ENCODE data around the gene NDUFS5. TPM values are rescaled to one million over a fixed set of nuclear protein-coding genes. Genes with fewer than 3 reads are reported as not detected.
"Not testable (repeated sequence)": the region's sequence is repeated elsewhere in the genome, so short reads cannot be mapped to it uniquely, and the experiment has no call there.

Gene NDUFS5
- polyA plus RNA-seq (ENCODE audit: insufficient read length), result 253 TPM

DNA sequence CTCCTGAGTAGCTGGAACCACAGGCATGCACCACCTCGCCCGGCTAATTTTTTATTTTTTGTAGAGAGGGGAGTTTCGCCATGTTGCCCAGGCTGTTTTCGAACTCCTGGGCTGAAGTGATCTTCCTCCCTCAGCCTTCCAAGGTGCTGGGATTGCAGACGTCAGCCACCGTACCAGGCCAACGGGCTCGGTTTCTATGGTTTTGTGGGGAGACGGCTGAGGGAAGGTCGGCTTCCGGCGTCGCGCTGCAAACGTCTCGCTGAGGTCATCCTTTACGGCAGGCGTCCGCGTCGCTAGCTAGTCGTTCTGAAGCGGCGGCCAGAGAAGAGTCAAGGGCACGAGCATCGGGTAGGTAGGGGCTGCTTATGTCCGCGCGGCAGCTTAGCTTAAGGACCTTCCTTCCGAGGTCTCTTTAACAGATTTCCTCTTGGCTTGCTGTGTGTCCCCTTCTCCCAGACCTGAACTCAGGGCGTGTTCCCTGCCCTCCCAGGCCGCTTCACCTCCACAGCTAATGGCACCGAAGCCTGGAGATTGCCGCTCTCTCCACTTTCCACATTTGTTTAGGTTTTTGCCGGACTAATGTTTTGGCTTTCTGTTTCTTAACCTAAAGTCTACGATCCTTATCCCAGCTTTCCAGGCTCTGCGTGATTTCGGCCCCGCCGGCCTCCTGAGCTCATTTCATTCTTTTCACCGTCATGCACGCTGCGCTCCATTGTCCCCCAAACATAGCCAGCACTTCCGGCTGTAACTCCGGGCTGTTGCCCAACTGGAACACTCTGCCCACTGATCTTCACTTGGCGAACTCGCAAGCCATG is at the start of gene NDUFS5:
TSS of gene NDUFS5 (plus strand) at position 300 of the 815 bp plus-strand sequence. CDS start 2,375 bp downstream, outside the sequence.
- DNase-seq (ENCODE audit: low read depth), result peak; percentile 80

- not testable (repeated sequence) for DNase-seq (ENCODE audit: low read depth)
These were observed 48.5 kb upstream of the NDUFS5 start for GRCh38 chr1:38977399-38978244.

DNA sequence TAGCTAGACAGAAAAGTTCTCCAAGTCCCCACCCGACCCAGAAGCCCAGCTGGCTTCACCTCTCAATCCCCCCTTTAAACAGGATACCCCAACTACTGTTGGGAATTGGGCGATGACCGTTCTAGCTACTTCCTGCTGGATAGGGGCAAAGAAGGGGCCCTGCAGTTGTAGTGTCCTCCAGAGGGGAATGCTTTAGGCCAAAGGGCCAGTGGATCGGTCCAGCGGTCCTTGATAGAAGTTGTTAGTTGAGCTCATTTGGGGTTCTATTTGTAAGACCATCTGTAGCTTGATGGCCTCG is 48.0 kb upstream of the NDUFS5 start:
- DNase-seq (ENCODE audit: low read depth), result not testable (repeated sequence)

- not testable (repeated sequence) for DNase-seq (ENCODE audit: low read depth)
These were observed 46.8 kb upstream of the NDUFS5 start for GRCh38 chr1:38979380-38979779.

- no peak for DNase-seq (ENCODE audit: low read depth)
These were observed 36.2 kb upstream of the NDUFS5 start for GRCh38 chr1:38989979-38990378.

DNA sequence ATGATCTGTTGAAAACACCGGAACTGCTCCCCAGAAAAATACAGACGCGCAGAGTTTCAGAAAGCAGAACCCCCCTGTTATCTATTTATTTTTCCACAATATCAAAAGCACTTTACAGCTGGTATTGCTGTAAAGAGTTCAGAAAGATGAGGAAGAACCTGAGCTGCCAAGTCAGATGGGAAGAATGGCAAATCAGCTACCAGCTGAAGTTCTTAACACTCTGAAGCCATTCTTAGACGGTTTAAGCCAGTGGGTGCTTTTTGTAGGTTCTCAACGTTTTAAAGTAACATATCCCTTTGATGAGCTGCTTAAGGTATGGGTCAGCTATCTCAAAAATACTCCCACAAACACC is 35.8 kb upstream of the NDUFS5 start:
- DNase-seq (ENCODE audit: low read depth), result no peak

GRCh38 chr1:38990738-38991637 is 35.2 kb upstream of the NDUFS5 start, which contains the start of gene AKIRIN1:
Gene AKIRIN1, plus strand, starts transcription at chr1:38991276. Its CDS starts 105 bp downstream, at chr1:38991381.
- DNase-seq (ENCODE audit: low read depth), result peak; percentile 76

GRCh38 chr1:38991638-38992411 is 34.3 kb upstream of the NDUFS5 start:
- DNase-seq (ENCODE audit: low read depth), result no peak

DNA sequence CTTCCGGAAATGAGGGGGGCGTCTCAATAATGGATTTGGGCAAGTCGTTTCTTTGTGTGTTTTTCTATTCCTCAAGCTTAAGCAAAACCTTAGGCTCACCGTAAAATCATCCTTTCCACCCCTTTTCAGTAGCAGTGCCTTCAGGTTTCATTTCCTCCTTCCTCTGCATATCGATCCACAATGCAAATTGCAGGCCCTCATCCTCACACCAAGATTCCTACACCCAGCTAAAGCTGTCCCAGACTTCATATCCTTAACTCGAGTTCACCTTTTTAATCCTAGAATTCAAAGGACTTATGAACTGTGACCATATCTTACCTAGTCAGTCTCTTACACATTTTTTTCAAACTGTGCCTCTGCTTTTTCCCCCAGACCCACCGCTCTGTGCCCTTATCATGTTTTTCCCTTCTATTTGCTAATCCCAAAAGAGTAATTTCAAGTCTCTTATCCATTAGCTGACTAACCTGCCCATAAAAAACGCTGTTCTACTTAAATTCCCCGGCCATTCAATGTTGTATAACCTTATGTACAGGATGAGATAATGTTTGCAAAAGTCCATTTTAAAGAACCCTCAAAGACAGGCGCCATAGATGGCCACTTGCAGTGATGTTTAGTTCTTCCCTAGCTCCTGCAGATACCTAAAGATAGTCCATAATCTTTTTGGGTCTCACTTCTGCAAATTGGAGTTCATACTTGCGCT is 33.6 kb upstream of the NDUFS5 start:
- no peak for DNase-seq (ENCODE audit: low read depth)

DNA sequence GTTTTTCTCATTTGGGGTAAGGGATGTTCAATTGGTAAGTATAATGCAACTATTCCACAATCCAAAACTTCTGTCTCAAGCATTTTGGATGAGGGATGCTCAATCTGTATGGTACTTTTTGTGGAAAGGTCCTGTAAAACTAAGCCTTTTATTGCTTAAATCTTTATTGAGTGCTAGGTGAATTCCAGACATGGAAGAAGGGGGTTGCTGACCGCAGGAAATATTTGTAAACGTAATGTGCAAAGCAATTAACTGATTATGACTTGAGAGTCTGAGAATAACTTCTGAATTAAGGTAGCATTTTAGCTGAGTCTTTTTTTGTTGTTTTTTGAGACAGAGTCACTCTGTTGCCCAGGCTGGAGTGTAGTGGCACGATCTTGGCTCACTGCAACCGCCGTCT is 32.0 kb upstream of the NDUFS5 start:
- no peak for DNase-seq (ENCODE audit: low read depth)

DNA sequence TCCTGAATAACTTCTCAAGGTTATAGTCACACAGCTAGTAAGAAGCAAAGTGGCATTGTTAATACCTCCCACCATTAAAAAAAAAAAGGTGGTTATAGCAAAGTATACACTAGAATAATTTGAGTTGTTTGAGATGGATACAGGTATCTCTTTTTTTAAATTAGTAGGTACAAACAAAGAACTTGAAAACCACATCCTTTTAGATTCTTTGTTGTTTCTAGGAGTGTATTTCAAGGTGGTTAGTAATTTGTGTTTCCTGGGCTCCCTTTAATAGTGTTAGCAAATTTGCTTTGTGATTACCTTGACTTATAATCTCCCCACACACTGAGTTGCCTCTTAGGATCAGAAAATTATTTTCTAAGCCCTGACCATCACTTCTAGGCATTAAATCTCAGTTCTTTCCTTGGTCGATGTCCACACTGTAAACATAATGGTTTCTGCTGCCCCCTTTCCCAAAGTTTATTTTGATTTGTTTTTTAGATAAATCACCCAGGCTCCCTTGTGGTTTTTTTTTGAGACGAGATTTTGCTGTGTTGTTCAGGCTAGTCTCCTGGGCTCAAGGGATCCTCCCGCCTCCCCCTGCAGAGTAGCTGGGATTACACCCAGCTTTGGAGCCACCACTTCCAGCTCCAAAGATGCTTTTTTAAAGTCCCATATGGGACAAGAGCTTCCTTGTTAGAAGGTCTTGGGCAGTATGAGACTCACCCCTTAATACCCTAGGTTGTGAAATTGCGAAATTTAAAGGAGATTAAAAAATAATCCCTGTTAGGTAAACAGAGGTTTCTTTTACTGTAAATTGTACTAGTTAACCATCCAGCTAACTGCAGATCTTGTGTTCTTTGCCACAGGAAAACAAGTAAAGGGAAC is 28.9 kb upstream of the NDUFS5 start:
- DNase-seq (ENCODE audit: low read depth), result no peak

GRCh38 chr1:38997901-38998190 is 28.3 kb upstream of the NDUFS5 start:
- no peak for DNase-seq (ENCODE audit: low read depth)

DNA sequence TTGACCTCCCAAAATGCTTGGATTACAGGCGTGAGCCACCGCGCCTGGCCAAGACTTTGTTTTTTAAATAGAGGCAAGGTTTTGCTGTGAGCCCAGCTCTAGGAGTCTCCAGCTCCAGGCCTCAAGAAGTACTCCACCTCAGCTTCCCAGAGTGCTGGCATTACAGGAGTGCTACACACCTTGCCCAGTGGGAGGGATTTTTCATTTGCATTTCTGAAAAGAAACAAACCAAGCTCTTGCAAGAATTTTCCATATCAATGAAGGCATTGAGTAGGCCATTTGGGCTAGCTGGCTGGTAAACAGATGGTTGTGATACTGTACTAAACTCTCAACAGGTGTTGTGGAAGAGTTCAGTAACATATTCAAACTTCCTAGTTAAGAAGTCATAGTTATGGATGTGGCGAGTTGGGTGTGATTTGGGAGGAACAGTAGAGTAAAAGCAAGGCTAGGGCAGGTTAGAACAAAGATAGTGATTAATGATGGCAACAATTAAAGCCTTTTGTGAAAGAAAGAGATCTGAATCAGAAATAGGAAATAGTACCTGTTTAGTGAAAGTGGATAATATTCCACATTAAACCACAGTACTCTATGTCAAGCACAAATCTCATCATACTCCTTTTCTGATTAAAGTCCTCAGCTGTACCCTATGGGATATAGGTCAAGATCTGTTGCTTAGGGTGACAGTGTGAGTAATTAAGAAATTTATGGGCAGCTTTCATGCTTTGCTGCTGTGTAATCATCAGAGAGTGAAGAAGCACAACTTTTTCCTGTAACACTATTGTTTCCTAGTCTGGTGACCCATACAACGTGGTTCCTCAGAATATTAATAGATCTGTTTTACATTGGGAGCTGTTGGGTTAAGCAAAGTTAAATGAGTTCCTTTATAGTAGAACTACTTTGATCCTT is 24.4 kb upstream of the NDUFS5 start:
- DNase-seq (ENCODE audit: low read depth), result no peak

GRCh38 chr1:39003281-39003680 is 22.9 kb upstream of the NDUFS5 start:
- DNase-seq (ENCODE audit: low read depth), result no peak

- no peak for DNase-seq (ENCODE audit: low read depth)
These were observed 22.4 kb upstream of the NDUFS5 start for GRCh38 chr1:39003794-39004193.

- no peak for DNase-seq (ENCODE audit: low read depth)
These were observed 19.9 kb upstream of the NDUFS5 start for GRCh38 chr1:39006287-39006686.

- no peak for DNase-seq (ENCODE audit: low read depth)
These were observed 19.2 kb upstream of the NDUFS5 start for GRCh38 chr1:39006726-39007645.

All from forelimb muscle (tissue), 1 donor.